Measurements from ENCODE around the gene MRC2.

The MRC2 gene

DNA sequence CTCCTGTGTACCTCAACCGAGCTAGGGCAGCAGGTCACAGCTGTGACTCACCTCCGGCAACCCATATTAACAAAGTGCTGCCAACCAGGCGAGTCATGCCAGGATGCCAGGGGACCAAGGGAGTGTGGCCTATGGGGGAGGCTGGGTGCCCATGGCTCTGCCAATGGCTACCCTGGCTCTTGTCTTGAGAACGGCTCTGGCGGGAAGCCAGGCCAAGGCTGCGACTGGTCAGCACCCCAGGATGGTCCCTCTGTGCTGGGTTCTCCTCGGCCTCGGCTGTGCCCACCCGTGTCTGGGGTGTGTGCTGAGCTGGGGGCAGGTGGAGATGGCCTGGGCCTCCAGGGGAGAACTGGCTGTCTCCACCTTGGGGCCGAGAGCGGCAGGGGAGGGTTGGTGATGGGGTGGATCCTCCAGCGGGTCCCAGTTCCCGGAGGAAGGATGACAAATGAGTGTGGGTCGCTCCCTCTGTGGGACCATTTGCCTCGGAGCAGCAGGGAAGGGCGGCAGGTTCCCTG lies 75.8 kb downstream of the MRC2 start:
- DNase-seq: peak; percentile 19 to 30

DNA sequence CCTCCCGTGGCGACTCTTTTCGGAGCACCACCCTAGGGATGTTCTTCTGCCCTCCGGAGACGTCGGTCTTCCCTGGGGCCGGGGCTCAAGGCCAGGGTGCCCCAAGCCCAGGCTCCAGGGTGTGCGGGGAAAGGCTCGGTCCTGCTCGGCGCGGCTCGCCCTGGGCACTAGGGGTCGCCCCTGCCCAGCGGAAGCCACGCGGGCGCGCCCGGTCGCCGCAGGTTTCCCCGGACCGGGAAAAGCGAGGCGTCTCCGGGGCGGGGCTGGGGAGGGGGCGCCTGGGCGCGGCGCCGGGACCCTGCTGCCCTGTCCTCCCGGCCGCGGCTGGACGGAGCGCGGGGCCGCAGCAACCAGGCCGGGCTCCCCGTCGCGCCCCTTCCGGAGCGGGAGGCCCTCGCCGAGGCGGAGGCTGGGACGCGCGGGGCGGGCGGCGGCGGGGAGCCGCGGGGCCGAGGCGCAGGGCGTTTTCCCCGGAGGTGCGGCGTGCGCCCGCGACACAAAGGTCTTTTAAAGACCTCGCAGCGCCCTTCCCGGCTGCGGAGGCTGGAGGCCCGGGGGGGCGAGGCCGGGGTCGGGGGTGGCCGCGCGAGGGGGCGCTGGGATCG lies 76.4 kb downstream of the MRC2 start:
- DNase-seq: peak; percentile 71 to 73

DNA sequence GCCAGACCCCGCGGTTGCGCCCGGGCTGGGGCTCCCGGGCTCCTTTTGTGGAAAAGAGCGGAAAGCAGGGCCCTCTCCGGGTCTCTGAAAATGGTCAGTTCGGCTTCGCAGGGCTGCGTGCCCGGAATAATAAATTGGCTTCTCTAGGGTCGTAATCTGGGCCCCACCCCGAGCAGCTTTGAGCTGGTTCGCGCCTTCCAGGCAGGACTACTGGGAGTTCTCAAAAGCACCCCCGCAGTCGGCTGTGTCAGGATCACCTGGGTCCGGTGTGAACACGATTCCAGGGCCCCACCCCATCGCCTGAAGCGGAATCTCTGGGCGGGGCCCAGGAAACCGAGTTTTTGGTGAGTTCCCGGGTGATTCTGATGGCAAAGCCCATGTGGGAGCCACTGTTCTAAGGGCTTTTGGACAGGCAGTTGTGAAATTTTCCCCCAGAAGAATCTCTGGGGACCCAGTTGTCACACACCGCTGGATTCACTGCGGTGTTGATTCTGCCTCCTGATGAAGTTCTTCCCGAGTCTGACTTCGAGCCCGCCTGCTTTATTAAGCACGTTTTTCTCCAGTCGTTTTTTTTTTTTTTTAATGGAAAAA lies 77.0 kb downstream of the MRC2 start:
- DNase-seq: no peak

DNA sequence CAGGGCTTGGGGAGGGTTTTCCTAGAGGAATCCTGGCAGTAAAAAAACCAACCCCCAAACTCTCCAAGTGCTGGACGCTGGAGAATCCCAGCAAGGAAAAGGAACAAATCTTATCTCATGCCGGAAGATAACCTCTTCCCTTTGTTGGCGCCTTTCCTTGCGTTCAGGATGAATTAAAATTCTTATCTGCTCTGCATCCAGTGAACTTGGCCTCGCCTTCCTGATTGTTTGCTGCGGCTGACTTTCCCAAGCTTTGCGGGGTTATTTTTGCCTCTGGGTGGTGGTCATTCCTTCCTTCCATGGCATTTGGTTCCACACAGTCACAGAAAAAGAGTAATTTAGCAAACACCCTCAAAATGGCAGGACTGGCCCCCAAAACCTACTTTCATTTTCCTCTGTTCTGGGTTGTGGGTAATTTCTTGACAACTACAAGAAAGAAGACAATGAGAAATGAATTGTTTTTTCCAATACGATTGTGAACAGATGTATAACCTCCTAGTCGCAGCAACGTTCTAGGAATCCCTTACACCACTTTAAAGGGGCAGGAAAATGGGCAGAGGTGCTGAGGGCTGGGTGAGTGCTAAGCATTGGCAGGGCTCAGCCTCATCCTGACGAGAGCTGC lies 77.8 kb downstream of the MRC2 start:
- no peak for DNase-seq

DNA sequence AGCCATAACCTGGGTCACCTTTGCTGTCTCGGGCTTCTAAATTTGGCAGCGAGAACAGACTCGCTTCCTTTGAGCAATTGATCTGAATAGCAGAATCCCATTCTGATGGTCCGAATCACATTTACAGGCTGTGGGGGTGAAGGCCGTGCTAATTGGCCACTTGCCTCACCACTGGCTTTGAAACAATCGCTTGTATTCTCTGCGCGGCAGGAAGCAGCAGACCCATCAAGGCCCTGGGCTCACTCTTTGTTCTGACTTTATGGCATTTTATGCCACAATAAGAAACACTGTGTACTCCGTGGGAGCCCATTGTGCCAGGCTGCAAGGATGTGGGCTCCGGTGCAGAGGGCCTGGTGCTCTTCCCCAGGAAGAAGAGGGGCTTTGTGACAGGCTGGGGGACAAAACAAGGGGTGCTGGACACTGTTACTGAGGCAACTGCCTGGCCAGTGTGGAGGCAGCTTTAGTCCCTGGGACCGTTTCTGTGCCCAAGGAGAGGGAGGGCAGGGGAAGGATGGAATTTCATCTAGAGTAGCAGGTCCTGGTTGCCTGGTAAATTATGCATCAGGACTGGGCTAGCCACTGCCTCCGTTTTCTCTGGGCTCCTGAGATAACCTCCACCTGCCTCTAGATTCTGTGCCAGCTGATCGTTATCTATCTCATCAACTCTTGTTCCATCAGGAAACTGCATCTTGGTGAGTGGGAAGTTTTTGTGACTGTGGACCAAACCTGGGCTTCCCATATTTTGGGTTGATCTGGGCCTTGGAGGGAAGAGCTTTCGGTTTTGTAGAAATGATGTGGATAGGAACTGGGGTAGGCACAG lies 78.5 kb downstream of the MRC2 start:
- DNase-seq: no peak

DNA sequence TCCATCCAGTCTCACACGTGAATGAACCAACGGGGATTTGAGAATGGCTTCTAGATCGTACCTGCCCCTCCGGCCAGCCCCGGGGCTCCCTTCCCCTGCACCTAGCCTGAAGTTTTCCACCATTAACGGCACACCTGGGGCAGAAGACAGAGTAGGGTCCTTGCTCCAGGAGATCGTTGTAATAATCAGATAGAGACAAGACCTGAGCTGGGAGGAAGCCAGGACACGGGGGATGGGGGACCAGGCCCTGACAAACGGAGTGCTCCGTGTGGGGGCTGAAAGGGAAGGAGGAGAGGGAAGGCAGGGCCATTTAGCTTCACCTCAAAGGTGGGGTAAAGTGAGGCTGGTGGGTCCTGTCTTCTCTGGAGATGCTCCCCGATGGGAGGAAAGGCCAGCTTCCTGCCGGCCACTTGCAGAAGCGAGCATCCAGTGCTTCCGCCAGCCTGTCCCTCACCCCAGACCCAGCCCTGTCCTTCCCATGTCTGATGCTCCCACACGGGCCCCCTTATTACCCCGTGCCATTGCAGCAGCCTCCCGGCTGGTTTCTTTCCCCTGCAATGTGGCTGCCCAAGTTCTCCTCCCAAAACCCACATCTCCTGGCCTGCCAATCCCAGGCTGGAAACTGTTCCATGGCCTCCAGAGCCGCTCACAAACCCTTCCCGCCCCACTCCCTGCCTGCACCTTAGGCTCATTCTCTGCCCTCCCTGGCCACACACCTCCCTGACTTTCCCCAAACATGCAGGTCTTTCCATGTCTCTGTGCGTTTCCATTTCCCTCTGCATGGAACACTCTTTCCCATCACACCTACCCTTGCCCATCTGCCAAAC lies 79.3 kb downstream of the MRC2 start:
- DNase-seq: no peak

DNA sequence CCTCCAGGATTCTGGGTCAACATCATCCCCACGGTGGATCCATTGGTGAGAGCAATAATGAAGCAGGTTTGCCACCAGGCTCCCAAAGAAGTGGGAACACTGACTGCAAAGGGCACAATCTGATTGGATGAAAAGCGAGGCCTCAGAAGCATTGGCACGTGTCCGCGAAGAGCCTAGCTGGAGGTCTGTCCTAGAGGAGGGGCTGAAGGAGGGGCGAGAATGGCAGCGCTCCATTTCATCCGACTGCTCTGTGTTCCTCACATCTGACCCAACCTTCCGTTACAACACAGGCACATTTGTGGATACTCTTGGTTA lies 79.9 kb downstream of the MRC2 start:
- no peak for DNase-seq

DNA sequence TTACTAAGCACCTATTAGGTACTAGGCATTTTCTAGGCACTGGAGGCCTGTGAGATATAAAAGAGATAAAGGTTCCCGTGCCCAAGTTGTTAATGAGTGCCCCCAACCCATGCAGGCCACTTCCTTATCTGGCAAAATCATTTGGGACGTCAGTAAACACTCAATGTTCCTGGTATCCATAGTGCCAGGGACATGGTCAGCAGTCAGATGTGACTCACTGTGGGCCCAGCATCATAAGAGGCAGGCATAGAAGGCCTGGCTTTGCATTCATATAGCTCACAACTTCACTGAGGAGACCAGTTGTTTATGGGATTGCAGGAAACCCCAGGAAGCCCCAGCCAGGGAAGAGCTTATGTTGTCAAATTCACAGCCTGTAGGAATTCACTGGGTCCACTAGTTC lies 81.1 kb downstream of the MRC2 start:
- DNase-seq: no peak

DNA sequence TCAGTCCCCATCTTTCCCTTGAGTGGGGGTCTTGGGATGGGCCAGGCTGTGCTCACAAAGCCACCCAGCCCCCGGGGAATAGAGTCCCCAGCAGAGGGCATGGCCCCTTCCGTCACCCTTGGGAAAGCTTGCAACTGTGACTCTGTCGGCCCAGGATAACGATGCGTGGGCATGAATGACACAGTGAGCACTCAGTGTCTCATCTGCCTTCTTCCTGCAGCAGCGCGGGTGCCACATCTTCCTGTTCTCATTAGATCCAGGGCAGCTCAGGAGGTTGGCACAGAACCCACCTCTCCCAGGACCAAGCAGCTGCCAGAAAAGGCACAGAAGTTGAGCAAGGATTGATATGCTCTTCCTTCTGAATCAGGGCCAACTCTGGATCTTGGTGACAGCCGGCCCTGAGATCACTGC lies 84.7 kb downstream of the MRC2 start:
- no peak for DNase-seq

DNA sequence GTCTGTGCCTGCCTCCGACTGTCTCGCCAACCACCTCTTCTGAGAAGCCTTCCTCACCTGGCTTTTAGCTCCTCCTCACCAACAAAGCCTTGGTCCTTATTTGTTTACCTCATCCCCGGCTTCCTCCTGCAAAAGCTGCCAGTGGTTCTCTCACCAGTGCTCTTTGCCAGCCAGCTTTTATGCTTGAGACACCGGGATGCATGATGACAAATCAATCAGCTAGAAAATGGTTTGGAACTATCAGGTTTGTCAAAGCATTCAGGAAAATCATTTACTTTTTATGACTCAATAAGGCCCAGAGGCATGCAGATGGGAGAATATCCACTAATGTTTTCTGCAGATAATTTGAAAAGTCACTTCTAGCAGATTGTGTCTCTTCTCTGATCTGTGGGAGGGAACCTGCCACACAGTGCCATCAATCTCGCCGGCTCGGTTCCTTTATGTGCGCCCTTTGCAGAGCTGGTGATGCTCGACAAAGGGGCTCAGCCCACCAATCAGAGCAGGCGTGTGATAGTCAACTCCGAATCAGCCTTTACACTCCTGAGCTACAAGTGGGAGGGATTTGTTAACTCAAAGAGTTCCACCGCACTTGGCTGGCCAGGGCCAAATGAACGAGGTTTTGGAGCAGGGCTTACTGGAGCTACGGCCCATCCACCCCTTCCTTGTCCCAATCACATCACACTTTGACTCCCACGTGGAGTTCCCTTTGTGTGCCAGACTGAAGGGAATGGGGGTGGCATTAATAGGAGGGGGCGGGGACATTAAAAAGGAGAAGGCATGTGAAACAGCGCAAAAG lies 85.8 kb downstream of the MRC2 start:
- no peak for DNase-seq

DNA sequence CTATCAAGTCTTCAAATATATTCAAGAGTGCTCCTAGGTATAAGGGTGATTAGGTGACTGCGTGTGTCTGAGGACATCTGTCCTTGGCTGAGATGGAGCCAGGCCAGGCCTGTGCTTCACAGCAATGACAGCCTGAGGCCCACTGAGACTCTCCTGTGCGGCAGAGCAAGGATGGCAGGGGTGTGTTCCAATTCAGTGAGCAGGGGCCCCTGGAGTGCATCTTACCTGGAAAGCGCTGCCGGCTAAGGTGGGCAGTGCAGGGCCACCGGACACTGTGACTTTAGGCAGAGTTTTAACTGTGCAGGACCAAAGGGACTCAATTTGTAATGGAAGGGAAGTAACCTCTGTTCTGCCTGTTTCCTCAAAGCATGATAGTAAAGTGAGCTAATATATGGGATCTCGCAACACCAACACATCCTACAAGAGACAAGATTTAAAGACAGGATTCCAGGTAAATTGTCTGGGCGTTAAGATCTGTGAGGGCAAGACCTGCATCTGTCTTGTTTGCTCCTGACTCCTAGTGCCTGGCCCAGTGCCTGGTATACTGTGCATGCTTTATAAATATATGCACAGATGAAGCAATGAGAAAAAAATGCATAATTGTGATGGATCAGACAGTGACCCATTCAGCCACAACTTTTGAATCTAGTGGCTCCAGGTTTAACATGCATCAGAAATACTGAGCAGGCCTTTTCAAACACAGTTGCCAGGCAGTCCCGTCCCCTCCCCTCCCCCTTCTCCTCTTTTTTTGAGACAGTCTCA lies 86.7 kb downstream of the MRC2 start:
- no peak for DNase-seq

DNA sequence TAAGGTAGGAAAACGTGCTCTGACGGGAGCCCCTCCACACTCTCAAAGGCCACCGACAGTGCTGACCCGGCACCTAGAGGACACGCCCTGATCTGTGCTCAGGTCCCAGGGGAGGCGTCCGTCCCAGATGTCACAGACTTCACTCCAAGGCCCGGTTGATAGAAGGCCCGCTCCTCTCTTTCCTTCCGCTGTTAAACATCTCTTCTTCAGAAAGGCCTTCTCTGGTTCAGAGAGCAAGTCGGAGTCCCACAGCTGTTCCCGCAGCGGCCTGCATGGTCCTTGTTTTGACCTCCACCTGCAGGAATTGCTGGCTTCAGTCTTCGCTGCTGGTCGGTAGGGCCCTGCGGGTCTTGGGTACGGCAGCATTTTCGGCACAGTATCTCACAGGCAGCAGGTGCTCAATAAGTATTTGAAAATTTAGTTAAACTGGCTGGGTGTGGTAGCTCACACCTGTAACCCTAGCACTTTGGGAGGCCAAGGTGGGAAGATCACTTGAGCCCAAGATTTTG lies 88.5 kb downstream of the MRC2 start:
- DNase-seq: no peak

DNA sequence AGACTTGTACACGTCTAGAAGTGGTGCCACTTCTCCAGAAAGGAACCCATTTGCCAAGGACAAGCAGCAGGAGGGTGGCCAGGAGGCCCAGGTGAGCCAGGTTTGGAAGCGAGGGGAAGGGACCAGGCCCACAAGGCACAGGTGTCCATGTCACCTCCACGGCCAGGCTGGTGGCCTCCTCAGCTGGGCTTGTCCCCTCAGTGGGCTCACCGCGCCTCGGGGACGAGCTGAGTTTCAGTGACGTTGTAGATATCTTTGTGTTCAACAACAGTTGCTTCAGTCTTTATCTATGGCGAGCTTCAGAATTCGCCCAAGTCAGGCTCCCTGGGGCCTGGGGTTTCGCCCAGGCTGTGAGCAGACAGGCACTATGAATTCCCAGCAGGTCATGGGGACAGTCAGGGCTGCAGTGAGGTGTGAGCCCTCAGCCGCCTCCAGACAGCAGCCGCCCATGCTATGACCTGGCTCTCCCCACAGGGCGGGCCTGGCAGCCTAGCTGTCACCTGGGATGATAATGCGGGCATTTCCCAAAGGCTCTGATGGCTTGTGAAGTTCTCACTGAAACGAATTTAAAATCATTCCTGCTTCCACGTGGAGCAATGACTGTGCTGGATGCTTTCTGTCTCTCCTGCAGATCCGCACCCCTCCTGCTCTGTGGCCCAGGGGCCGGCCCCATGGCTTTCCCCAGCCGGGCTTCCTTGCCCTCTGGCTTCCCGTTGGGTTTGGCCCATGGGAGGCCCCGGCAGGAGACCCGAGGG lies 89.5 kb downstream of the MRC2 start:
- DNase-seq: no peak

DNA sequence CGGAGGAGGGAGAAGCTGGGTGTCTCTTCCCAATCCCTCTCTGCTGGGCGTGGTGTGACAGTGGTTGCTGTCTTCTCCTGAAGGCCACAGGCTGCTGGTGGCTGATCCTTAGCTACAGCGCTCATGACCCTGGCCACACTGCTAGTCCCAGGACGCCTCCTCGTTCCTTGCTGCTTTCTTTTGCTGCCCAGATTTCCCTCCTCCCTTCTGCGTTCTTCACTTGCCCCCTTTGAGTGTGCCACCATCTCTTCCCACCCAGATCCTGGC lies 90.1 kb downstream of the MRC2 start:
- DNase-seq: no peak

DNA sequence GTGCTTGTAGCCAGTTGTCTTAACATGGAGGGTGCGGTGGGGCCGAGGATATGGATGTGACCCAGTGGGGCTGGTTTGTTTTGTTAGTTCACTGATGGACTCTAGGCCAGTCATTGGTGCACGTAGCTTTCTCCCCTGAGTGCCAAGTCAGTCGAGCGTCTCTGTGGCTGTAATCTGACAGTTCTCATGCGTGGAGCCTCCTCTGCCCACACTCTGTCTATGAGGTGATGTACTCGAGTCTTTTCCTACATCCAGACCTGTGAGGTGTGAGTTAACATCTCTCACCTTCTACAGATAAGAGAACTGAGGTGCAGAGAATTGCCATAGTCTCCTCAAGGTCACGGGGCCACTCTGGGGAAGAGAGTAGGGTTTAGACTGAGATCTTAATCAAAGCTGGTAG lies 90.4 kb downstream of the MRC2 start:
- DNase-seq: no peak

DNA sequence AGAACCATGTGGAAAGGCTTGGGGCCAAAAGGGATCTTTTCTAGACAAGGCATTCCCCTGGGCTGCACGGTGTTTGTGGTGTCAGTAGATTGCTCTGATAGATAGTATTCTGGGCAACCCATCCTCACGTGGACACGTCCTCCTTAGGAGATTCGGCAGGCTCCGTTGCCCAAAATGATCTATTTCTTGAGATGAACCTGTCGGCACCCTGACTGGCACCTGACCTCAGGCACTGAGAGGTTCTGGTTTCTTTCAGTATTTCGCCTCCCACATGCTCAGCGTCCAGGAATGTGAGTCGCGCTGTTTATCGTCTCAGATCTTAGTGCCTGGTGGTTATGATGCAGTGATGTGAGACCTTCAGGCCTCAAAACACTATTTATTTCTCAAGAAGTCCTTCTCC lies 91.0 kb downstream of the MRC2 start:
- DNase-seq: peak; percentile 43 to 45

DNA sequence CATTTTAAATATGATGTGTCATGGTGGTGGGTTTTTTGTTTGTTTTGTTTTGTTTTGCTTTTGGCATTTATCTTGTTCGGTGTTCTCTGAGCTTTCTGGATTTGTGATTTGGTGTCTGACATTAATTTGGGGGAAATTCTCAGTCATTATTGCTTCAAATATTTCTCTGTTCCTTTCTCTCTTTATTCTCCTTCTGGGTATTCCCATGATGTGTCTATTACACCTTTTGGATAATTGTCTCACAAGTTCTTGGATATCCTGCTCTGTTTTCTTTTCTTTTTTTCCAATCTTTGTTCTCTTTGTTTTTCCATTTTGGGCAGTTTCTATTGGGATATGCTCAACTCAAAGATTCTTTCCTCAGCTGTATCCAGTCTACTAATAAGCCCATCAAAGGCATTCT lies 92.1 kb downstream of the MRC2 start:
- no peak for DNase-seq

DNA sequence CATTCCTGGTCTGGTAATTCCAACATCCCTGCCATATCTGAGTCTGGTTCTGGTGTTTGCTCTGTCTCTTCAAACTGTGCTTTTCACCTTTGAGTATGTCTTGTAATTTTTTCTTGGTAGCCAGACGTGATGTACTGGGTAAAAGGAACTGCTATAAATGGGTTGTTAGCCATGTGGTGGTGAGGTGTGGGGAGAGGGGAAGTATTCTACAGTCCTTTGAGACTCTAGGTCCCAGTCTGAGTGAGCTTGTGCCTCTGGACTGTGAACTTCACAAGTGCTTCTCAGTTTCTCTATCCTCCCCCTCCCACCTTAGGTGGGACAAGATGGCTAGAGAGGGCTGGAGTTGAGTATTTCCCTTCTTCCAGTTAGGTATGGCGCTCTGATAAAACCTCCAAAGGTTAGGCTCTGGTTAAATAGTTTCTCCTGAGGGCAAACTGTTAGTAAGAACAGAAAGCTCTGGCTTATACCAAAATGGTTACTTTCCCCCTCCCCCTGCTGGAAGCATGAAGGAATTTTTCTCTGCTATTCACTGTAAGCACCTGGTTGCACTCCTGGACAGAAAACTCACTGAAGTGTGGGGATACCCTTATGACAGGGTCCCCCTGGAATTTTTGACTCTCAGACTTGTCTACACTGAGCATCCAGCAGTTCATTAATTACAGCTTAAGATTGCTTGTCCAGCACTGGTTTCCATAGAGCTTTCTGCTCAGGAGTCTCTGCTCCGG lies 92.8 kb downstream of the MRC2 start:
- no peak for DNase-seq

DNA sequence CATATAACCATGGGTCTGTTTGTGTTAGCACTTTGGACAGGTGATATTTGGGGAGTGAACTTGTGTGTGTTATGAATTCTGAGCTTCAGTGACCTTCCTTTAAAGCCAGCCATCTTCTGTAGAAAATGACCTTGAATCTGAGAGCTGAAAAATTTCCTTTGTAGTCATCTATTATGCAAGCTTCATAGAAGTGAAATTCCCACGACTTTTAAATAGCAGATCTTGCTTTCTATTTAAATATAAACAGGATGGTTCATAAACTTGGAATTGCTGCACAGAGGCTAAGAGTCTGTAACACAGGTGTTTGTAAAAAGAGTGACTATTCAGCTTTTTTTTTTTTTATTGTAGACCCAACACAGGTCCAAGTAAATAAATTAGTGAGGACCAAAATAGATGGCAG lies 95.2 kb downstream of the MRC2 start:
- no peak for DNase-seq

DNA sequence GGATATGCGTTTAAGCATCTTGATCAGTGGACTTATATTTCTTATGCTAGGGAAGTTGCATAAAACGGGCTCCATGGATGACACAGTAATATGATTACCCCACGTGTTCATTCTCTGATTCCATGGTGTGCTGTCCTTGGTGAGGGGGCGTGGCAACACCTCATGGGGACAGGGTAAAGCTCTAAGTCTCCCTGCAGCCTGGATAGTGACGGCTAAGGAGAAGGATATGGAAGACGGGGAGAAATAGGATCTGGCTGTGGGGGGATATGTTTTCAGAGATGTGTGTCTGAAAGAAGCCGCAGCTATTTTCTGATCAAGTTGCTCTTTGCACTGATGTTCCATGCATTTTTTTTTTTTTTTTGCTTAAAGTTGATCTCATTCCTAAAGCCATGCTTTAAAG lies 96.4 kb downstream of the MRC2 start:
- no peak for DNase-seq
